Natural killer cell (primary cell): ENCODE results near the gene ZBTB17. TPM values are rescaled to one million over a fixed set of nuclear protein-coding genes. Genes with fewer than 3 reads are reported as not detected.
A peak's percentile ranks its signal among the peaks of the same experiment; 100 is the strongest.

Experiments
- ATAC-seq, 3 donors: fragments of 150-1000 bp in 2 of 3; fragments of 200-7000 bp in 1 of 3; cut with Tn5 transposase; 1 replicate in 1 of 3; 2 replicates in 2 of 3; pipeline ENCODE4 v1.10.0; 2021; ENCODE audit warnings: mild to moderate bottlenecking in 2 of 3, moderate library complexity in 2 of 3
- DNase-seq, 2 donors: peaks; one replicate each; pipeline versions ENCODE4 v3.0.0 to v3.0.0-alpha.2; 2013 to 2021; ENCODE audit warnings: mixed read lengths in 1 of 2
- H3K27ac ChIP-seq: one replicate; pipeline ENCODE4 v1.5.1; 2013; ENCODE audit warnings: mild to moderate bottlenecking, low read length
- H3K27me3 ChIP-seq: one replicate; pipeline ENCODE4 v1.6.1; 2013; ENCODE audit warnings: low read length; ENCODE audit not compliant: control insufficient read depth, insufficient read depth
- H3K36me3 ChIP-seq: one replicate; pipeline ENCODE4 v1.6.1; 2013; ENCODE audit warnings: low read length; ENCODE audit not compliant: control insufficient read depth, insufficient read depth
- H3K4me1 ChIP-seq: one replicate; pipeline ENCODE4 v1.6.1; 2013; ENCODE audit warnings: low read length; ENCODE audit not compliant: control insufficient read depth, insufficient read depth
- H3K4me3 ChIP-seq: one replicate; pipeline ENCODE4 v1.5.1; 2013; ENCODE audit warnings: low read length
- H3K9me3 ChIP-seq: one replicate; pipeline ENCODE4 v1.6.1; 2013; ENCODE audit warnings: low read length; ENCODE audit not compliant: control insufficient read depth, insufficient read depth
- H3K27ac Mint-ChIP-seq, 2 donors: one replicate each; pipeline ENCODE4 v1.8.0; 2022; ENCODE audit warnings: mild to moderate bottlenecking in 2 of 2, mixed read lengths in 2 of 2, moderate library complexity in 1 of 2
- H3K27me3 Mint-ChIP-seq, 2 donors: one replicate each; pipeline ENCODE4 v1.8.0; 2022; ENCODE audit warnings: low read depth in 2 of 2, mixed read lengths in 2 of 2
- H3K36me3 Mint-ChIP-seq: one replicate; pipeline ENCODE4 v1.8.0; 2022; ENCODE audit warnings: mixed read lengths
- H3K4me1 Mint-ChIP-seq, 2 donors: one replicate each; pipeline ENCODE4 v1.8.0; 2022; ENCODE audit warnings: mixed read lengths in 2 of 2
- H3K4me3 Mint-ChIP-seq: one replicate; pipeline ENCODE4 v1.8.0; 2022; ENCODE audit warnings: mild to moderate bottlenecking, moderate library complexity, mixed read lengths
- H3K9me3 Mint-ChIP-seq, 2 donors: one replicate each; pipeline ENCODE4 v1.8.0; 2022; ENCODE audit warnings: mixed read lengths in 2 of 2
- WGBS: methylation state at CpG from one replicate; pipeline ENCODE4 v1.1.7; 2013; ENCODE audit warnings: missing lambda C conversion rate; ENCODE audit not compliant: insufficient coverage; 5-methylcytosine and 5-hydroxymethylcytosine counted together
- intact Hi-C: fragments of 100-400 bp; cut with micrococcal nuclease; formaldehyde crosslinking; loops from one replicate; pipeline ENCODE4 v1.14.2; 2022
- total RNA-seq, 4 donors: library from RNA; stranded (reverse); fragments of 120-200 nt in 1 of 4; gene quantifications; one replicate each; pipeline versions ENCODE4 v1.2.3 to v1.2.4, GENCODE V29; 2013 to 2022
- TF ChIP-seq, protein P1 (sequence below): fragments of 200-600 bp; IDR thresholded peaks from one replicate; pipeline ENCODE4 v1.8.0; 2022; ENCODE audit warnings: antibody characterized with exemption

Gene ZBTB17
- 100 to 1,000 TPM in 1 of 3 donors, 10 to 100 TPM in 2; 86.0 to 100 (median 86.9) TPM for total RNA-seq
- total RNA-seq (2013) = 43.3 TPM

DNA sequence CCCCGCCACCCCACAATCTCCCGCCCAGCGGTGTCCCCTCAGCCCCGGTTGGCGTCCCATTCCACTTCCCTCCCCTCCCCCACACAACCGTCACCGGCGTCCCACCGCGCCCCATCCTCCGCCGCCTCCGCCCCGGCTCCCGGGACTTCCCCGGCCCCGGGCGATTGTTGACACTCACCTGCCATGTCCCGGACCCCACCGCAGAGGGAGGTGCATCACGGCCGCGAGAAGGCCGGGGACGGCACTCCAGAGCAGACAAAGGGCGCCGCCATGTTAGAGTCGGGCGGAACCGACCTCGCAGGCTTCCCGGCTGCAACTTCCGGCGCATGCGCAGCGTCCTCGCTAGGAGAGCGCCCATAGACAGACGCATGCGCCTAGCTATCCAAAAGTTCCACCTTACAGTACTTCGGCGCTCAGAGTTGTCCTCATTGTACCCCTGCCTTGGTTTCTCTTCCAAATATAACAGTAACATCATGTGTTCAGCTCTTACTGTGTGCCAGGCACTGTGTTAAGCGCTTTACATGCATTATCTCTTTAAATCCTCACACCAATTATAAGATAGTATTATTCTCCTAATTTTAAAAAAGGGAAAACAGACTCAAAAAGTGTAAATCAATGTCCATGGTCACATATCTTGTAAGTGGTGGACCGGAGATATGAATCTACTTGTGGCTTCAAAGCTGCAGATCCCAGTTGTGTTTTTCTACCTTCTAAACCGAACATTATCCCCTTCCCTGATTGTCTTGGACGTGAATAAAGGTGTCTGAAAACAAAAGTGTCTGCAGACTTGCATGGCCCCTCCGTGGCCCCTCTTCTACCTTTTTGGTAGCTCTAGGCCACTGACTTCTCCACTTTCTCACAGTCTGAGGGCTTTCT is at the start of gene ZBTB17:
ZBTB17 (minus strand) TSS at position 297 of the 876 bp plus-strand sequence. CDS start 27,606 bp downstream, outside the sequence.
- Mint-ChIP-seq H3K4me3 (peak within 1 kb of the TSS; percentile 95), H3K27me3 (no peaks in the 10 kb centered on the region), H3K4me1 (peaks cover 22 to 34% of the 10 kb centered on the region in 2 donors), H3K9me3 (peaks cover 2 to 4% of the 10 kb centered on the region in 2 donors), H3K27ac (peak within 1 kb of the TSS; percentile 87 to 92), H3K36me3 (peaks cover 18% of the 10 kb centered on the region)
- WGBS = 7% methylated on average over 46 of the region's 47 CpGs
- TF ChIP-seq, protein P1, sequence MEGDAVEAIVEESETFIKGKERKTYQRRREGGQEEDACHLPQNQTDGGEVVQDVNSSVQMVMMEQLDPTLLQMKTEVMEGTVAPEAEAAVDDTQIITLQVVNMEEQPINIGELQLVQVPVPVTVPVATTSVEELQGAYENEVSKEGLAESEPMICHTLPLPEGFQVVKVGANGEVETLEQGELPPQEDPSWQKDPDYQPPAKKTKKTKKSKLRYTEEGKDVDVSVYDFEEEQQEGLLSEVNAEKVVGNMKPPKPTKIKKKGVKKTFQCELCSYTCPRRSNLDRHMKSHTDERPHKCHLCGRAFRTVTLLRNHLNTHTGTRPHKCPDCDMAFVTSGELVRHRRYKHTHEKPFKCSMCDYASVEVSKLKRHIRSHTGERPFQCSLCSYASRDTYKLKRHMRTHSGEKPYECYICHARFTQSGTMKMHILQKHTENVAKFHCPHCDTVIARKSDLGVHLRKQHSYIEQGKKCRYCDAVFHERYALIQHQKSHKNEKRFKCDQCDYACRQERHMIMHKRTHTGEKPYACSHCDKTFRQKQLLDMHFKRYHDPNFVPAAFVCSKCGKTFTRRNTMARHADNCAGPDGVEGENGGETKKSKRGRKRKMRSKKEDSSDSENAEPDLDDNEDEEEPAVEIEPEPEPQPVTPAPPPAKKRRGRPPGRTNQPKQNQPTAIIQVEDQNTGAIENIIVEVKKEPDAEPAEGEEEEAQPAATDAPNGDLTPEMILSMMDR = no peak
- Histone ChIP-seq H3K27me3 (no peaks in the 10 kb centered on the region), H3K27ac (peak within 1 kb of the TSS; percentile 73), H3K9me3 (peaks cover 3% of the 10 kb centered on the region), H3K36me3 (peaks cover 9% of the 10 kb centered on the region), H3K4me3 (peak within 1 kb of the TSS; percentile 79), H3K4me1 (peaks cover 13% of the 10 kb centered on the region)
- ATAC-seq (peak; percentile 88 to 93 (median 88)), DNase-seq (peak; percentile 95 to 99)
- intact Hi-C loops = loop anchor here (1.0 to 5.0 kb wide), 2 partner anchors 27 to 129 kb away; partner anchors contain the start of gene SPEN

DNA sequence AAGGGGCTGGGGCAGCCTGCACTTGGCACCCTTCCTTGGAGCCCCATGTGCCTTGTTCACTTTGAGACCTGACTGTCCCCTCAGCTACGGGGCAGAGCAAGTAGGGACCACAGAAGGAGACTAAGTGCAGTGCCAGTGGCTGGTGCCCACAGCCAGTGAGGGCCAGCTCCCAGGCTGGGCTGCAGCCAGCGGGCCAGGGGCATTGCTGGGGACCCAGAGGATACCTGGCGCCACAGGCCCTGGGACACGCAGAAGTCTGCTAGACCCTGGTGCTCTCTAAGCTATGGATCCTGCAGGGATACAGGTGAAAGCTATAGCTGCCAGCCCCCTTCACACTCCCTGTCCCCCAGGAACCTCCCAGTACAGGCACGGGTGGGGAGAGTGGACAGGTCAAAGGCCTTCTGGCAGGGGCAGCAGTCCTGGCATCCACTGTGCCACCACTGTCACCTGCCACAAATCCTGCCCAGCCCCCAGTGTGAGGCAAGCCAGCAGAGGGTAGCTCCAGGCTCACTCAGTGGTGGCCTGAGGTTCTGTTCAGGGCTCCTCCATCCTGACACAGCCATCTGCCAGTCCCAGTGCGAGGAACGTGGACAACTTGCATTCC is 47.3 kb upstream of the ZBTB17 start:
- H3K27ac Mint-ChIP-seq = no peak overlapping the region
- no peak for ATAC-seq

DNA sequence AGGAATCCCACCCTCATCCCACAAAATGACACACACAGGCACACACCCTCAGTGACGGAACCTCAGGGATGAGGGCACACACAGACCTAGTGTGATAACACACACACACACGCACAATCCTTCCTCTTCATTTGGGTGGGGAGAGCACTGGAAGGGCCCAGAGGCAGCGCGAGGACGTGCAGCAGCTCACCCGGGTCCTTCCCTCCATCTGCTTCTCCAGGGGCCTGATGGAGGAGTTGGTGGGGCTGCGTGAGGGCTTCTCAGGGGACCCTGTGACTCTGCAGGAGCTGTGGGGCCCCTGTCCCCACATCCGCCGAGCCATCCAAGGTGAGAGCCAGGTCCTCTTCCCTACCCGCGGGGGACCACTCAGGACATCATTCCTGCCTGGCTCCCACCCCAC is 46.5 kb upstream of the ZBTB17 start:
- no peak overlapping the region for H3K27ac ChIP-seq
- peaks cover 2% of the 10 kb centered on the region for H3K27me3 ChIP-seq
- peaks cover 10% of the 10 kb centered on the region for H3K4me1 ChIP-seq
- intact Hi-C loops = no loop called here
- DNase-seq = no peak
- Mint-ChIP-seq H3K4me1 (peaks cover 0 to 5% of the 10 kb centered on the region in 2 donors), H3K36me3 (no peaks in the 10 kb centered on the region), H3K27me3 (no peaks in the 10 kb centered on the region), H3K4me3 (no peak overlapping the region), H3K27ac (no peak overlapping the region), H3K9me3 (no peaks in the 10 kb centered on the region)
- no peak overlapping the region for H3K4me3 ChIP-seq
- WGBS = 76% methylated on average over 10 of the region's 11 CpGs
- no peaks in the 10 kb centered on the region for H3K36me3 ChIP-seq
- no peaks in the 10 kb centered on the region for H3K9me3 ChIP-seq
- ATAC-seq = no peak
- TF ChIP-seq, protein P1 = no peak

More for the DNA sequence above, 47.3 kb upstream of the ZBTB17 start:
- intact Hi-C loops = no loop called here
- DNase-seq = no peak
- Mint-ChIP-seq H3K27me3 (peaks cover 0 to 5% of the 10 kb centered on the region in 2 donors), H3K4me1 (peaks cover 0 to 8% of the 10 kb centered on the region in 2 donors), H3K4me3 (no peak overlapping the region), H3K9me3 (no peaks in the 10 kb centered on the region), H3K36me3 (no peaks in the 10 kb centered on the region)
- Histone ChIP-seq H3K4me1 (peaks cover 10% of the 10 kb centered on the region), H3K9me3 (no peaks in the 10 kb centered on the region), H3K4me3 (no peak overlapping the region), H3K27ac (no peak overlapping the region), H3K36me3 (no peaks in the 10 kb centered on the region), H3K27me3 (peaks cover 3% of the 10 kb centered on the region)
- WGBS = 75% methylated on average over 7 of the region's 7 CpGs
- TF ChIP-seq, protein P1 = no peak
